Ecto neural progenitor cell (in vitro differentiated cells): ENCODE data around the gene WIPF3.

Experiments
- DNase-seq: peaks from one replicate; pipeline ENCODE4 v3.0.0-alpha.2; 2018; ENCODE audit warnings: low spot score

WIPF3 gene, protein sequence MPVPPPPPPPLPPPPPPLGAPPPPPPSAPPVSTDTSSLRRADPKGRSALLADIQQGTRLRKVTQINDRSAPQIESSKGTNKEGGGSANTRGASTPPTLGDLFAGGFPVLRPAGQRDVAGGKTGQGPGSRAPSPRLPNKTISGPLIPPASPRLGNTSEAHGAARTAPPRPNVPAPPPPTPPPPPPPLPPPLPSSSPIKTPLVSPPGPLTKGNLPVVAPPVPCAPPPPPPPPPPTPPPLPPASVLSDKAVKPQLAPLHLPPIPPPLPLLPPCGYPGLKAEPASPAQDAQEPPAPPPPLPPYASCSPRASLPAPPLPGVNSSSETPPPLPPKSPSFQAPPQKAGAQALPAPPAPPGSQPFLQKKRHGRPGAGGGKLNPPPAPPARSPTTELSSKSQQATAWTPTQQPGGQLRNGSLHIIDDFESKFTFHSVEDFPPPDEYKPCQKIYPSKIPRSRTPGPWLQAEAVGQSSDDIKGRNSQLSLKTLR

DNA sequence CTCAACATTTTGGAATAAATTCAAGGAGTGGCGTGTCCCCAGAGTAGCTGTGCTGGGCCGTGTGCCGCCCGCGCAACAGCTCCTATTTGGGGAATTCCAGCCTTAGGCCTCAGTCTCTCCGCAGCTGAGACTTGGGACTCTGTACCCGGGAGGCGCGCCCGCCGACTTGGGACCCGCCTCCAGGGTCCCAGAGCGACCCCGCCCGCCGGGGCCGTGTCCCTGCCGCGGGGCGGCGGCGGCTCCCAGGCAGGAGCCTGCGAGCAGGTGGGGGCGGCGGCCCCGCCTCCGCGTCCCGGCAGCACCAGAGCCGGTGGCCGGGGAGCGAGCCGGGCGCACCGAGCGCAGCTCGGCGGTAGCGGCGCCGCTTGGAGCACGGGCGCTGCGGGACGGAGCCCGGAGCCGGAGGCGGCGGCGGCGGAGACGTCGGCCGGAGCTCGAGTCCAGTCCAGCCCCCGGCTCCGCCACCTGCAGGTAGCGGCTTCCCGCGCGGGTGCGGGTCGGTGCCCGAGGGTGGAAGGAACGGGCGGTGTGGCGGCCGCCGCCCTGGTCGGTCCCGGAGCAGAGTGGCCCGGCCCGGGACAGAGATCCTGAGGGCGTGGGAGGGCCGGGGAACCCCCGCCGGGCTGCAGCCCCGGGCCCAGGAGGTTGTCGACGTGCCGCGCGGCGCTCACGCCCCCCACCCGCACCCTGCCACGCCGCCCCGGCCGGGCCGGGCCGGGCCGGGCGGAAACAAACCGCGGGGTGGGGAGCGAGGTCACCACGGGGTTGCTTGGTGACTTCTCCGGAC is at the start of gene WIPF3:
TSS of gene WIPF3 (plus strand) at position 301 of the 787 bp plus-strand sequence. CDS start 28,217 bp downstream, outside the sequence.
- peak; percentile 78 for DNase-seq

DNA sequence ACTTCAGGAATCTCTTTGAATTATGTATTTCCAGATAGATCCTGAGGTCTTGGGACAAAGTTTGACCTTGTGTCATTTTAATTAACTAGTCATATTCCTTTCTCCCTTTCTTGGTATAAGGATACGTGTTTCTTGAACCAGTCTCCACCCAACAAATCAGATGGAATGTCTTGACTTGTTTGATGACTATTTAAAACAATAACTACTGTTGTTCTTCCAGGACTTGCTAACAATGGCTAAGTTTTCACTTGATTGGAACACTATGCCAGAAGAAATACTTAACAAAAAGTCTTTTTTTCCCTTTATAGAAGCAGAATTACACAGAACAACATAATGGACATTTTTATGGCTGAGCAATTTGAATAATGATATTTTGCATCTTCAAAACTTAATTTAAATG is 43.0 kb upstream of the WIPF3 start:
- DNase-seq, result no peak

DNA sequence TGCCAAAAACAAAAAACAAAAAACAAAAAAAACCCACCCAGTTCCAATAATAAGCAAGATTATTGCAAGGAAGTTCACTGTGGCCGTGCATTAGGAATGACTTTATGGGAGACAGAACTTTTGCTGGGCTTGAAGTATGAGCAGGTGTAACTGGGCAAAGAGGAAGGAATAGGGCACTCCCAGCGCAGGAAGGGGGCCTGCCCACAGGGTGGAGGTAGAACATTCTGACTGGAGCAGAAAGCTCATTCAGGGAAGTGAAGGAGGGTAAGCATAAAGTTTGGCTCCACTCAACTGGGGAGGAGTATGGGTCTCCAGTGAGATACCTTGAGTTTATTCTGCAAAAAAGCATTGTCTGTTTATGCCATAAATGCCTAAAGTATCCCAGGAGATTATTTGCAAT is 42.1 kb upstream of the WIPF3 start:
- DNase-seq, result peak; percentile 52

DNA sequence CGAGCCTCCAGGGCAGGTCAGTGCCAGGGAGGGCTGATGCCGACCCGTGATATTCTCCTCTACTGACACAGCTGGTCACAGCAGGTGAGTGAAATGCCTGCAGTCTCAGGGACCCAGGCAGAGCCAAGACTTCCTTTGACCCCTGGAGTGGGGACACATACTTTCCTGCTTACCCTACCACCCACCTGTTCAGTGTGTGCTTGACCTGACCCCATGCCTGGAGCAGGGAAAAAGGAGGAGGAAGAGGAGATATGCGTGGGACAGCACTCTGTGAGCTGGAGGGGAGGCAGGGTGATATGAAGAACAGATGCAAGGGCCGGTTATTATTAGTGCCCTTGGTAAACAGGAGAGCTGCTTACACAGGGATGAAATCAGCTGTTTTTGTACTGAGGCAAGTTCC is 40.8 kb upstream of the WIPF3 start:
- no peak for DNase-seq

DNA sequence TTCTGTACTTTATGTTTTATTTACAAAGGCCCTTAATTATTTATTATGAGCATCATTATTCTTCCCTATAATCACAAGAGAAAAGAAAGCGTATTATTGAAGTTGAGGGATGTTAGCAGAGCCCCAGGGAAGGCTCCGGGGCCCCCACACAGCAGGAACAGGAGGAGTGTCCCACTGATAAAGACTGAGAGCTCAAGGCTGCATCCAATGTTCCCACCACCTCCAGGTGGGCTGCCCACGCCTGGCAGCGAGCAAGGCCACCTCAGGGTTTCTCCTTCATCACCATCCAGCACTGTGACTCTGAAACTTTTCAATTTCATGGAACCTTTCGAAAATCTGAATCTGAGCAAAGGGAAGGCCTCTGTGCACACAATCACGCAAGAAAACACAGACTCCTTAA is 35.9 kb upstream of the WIPF3 start:
- no peak for DNase-seq

DNA sequence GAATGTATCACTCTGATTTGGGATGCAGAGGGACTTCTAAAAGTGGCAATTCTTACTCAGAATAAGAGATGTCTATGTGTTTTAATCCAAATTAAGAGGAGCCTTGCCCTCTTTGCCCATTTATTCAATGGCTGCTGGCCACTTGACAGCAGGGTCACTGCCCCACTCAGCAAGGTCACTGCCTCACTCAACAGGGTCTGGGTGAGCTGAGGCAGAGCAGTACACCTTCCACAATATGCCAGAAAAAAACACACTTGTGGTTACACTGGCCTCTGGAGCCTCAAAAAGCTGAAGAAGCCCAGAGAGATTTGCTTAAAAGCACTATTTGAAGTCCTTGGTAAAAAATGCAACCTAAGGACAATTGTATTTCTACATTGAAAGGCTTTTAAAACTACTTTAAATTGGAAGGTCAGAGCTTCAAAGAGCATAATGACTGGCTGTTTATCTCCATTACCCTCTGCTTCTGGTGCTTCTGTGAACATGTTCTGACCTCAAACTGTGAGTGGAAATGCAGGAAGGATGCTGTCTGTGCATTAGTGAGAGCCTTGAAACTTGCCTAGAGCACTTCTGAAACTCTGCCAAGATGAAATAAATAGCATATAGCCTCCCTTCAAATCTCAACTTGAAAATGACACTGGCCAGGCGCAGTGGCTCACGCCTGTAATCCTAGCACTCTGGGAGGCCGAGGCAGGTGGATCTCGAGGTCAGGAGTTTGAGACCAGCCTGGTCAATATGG is 35.1 kb upstream of the WIPF3 start:
- DNase-seq, result no peak

DNA sequence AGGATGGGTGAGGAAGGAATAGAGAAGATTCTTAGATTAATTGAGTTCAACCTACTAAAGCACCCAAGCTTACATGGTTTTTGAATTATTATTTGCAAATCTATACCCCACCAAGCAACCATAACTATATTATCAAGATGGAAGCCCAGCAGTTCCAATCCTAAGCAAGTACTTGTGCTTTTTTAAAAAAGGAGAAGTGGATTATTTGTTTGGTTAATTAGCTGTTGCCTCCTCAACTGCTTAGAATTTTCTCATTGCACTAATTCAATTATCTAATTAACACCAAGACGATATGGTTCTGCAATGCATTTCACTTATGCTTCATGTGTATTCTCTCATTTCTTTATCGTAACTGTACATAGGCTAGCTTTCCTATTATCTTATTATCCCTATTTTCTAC is 27.3 kb upstream of the WIPF3 start:
- no peak for DNase-seq

DNA sequence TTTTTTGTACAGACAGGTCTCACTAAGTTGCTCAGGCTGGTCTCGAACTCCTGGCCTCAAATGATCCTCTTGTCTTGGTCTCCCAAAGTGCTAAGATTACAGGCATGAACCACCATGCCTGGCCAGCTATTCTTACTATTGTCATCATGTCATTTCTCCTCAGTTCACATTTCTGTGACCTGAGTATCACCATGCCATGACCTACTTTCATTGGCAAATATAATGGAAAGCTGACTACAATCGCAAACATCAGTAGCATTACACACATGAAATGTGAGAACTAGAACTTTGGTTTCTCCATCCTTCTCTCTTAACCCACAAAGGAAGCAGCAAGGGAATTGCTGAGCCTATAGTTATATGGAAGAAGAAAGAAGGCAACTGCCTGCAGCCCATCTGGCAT is 26.0 kb upstream of the WIPF3 start:
- DNase-seq, result no peak

DNA sequence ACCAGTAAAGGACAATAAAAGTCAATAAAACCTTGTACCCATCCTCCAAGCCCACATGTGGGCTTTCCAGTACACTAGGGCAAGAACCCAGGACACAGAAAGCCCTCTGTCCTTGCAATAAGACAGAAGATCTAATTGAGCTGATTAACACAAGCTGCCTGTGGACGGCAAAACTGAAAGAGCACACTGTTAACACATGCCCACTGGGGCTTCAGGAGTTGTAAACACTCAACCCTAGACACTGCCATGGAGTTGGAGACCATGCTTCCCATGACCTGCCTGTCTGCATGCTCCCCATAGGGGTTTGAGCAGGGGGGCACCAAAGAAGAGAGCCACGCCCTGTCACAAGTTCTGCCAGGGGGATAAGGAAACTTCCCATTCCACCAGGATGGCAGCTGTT is 22.6 kb upstream of the WIPF3 start:
- no peak for DNase-seq

DNA sequence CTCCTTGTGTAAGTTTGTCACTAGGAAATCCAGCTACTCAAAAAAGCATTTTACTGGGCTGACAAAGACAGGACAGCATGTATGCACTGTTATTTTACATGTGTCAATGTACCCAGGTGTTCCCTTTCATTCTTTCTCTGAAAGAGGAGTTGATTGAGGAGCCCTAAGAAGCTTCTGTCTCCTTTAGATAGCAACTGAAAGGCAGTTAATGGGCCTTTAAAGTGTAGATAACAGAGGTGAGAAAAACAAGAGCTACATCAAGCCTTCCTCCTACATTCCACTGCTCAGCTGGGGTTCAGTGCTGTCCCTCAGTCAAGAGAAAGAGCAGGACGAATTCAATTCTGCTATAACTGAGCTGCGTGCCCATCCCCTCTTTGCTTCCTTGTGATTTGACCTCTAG is 12.8 kb upstream of the WIPF3 start:
- DNase-seq, result no peak

DNA sequence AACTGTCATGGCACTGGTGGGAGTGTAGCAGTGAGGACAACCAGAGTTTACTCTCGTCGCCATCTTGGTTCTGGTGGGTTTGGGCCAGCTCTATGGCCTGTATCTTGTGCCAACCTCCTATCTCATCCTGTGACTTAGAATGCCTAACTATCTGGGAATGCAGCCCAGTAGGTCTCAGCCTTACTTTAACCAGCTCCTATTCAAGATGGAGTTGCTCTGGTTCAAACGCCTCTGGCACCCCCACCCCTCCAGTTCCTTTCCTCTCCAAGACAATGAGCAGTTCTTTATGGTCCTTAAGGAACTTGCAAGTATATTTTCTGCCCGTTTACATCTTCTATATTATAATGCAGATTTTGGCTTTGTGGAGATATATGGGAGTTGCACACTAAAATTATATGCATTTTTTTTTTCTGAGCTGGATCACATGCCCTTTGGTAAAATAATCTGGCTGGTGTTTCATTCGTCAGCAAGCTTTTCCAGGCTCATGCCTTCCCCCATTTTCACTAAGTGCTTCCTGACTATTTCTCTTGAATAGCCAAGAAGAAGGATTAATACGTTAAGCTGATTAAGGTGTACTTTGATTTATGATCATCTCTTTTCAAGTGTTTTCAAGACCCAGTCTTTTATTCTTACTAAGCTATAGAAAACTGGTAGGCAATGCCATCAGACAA is 11.2 kb upstream of the WIPF3 start:
- DNase-seq, result no peak

DNA sequence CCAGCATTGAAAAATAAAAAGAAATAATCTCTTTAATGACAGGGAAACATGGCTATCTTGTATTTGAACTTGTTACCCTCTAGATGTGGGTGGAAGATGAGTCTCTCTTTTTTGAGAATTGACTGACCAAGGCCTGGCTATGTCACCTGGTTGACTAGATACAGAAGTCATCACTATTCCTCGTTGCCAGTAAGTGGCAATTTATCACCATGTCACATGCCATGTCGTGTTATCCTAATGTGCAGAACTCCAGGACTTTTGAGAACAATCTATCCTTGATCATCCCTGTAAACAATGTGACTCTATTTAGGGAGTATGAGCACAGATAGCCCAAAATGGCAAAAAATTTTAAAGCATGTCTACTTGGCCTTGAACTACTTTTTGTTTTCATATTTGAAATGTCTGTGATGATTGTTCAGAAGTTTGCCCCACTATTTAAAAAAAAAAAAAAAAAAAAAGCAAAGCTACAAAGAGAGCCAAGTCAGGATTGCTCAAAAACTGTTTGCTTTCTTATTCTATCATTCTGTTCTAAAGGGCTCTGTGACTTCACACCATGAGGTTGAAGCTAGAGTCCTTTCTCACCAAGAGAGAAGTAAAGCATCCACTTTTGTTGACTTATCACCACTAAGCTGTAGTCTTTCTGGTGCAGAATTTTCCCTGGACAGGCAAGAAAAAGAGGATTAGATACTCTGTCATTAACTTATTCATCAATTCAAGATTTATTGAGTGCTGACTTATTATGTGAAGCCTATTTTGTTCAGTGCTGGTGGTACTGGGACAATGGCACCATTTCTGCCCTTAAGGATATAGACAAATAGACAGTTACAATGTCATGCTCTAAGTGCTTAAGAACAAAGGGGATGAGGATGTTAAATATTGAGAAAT is 10.4 kb upstream of the WIPF3 start:
- no peak for DNase-seq

DNA sequence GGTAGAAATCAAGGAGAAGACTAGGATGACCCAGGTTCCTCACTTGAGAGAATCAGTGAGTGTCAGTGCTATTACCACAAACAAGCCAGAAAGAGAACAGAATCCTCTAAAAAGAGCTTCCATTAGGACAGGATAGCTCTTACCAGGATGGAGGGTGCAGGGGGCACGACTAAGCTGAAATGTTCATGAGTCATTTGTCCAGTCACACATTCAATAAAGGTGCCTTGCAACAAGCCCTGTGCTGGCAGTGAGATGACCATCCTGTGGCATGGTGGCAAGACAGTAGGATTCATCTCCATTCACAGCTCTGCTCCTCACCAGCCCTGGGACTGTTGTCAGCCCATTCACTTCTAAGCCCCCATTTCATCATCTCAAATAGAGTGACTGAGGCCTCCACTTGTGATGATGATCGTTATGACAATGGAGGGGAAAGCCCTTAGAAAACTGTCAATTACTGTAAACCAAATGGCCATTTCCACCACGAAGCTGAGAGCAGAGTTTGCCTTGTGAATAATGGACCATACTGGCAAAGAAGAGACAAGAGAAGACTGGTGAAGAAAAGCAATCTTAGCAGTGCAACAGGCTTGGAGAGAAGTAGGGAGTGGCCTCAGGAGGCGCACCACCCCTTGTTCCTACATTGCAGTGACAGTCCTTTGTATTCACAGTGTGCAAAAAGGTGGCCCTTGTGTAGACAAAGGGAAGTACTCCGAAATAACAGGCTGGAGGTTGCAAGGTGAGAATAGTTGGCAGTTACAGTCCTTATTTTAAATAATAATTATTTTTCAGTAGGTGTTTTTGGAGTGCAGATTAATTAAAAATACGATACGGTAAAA is 9.0 kb upstream of the WIPF3 start:
- DNase-seq, result no peak

DNA sequence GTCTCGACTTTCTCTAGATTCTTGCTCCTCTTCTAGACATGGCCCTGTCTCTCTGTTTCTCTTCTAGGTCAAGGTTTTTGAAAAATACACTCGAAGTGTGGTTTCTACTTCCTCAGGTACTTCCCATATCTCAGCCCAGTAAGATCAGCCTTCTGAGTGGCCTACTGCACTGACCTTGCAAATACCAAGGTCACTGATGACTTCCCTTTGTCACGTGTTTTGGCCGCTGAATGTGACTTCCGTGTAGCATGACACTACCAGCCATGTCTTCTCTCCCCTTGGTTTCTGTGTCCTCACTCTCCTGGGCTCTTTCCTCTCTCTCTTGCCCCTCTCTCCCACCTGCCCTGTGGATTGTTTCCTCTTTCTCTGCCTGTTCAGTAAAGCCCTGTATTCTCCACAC is 7.9 kb upstream of the WIPF3 start:
- DNase-seq, result no peak

DNA sequence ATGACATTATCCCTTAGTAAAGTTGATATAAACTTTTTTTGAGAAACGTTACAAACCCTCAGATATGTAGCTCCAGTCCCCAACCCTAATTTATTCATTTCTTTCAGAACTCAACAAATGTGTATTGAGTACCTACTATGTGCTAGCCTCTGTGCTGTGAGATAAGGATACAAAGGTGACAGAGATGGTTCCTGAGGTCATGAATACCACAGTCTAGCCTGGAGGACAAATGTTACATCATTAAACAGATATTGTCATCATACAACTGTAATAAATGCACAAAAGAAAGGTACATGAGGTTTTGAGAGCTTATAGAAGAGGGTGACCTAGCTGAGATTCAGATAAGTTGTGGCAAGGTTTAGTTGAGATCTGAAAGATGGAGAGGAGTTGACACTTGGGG is 4.4 kb upstream of the WIPF3 start:
- no peak for DNase-seq

DNA sequence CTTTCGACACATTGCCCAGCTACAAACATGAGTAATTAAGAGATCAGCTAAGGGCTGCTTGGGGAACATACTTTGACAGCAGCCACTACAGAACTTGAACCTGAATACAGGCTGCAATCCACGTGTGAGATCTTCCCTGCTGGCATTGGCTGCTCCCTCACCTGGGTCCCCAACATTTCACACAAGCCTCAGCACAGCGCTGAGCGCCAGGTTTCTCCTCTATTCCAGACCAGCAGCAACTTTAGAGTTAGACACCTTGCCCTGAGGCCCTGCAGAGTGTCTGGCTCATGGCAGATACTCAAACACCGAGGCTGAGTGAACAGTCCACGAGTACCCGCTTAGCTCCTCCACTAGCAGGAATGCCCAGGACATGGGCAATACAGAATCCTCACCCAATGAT is 1.3 kb upstream of the WIPF3 start:
- no peak for DNase-seq

DNA sequence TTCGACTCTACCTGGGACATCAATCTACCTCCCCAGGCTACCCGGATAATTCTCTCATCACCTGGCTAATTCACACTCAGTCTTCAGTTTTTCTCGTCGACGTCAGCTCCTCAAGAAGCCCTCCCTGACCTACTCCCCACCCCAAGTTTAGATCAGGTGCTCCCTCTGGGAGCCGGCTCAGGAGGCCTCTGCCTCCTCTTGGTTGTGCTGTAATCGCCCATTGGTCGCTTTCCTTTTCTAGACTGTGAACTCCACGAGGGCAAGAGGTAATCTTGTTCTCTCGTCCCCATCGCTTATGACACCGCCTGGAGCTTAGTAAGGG is 461 bp upstream of the WIPF3 start:
- no peak for DNase-seq

DNA sequence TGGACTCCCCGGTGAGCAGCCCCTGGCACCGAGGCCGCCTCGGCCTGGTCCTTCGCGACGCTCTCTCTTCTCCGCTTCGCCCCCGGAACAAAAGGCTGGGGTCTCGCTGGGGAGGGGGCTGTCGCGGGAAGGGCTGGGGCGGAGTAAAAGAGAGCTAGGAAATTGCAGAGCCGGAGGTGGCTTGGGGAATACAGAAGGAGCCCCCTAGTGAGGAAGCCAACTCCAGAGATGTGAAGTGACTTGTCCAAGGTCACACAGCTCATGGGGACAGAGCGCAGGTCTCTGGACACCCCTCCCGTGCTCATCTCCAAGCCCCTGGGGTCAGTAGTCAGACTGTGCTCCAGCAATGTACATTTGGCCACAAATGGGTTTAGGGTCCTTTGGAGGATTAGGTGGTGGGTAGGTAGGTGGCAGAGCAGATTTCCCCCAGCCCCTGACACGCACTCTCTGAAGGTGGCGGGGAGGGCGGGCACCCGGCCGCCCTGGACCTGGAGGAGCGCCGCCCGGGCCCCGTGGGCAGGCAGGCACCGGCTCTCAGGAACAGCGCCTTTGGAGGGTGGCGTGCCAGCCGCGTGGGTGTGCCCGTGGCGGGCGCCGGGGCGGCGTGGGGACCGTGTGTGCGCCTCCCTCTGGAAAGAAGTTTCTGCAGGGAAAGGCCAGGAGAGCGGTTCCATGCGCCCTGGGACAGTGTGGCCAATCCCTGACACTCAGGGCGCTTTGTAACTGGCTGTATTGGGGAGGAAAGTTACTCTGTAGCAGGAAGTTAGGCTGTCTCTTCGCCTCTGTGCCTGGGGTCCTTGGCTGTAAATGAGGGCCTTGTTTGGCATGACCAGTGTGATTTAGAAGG is 910 bp downstream of the WIPF3 start:
- peak; percentile 74 for DNase-seq

DNA sequence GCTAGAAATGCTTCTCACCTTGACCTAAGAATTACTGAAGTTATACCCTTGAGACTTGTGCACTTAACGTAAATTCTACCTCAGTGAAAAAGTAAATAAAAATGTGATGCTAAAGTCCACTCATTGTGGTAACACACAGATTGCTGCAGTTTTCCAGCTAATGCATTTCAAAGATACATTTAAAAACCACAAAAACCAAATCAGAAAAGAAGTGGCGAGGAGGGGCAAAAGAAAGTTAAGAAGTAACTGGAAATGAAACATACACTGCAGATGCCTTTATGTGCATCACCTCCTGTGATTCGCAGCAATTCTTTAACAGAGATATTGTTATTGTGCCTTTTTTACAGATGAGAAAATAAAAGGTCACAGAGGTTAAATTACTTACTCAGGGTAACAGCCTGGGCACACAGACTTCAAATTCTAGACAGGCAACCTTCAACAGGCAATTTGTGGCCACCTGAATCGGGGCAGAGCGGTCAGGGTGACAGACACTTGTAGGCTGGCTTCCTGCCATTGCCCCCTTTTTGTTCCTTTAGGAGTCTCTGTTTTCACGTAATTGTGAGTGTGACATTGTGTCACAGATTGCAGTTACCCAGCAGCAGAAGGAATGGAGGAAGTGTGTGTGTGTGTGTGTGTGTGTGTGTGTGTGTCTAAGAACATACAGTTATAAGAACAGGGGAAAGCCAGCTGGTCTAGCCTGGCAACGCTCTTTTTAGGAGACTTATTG is 1.9 kb downstream of the WIPF3 start:
- DNase-seq, result no peak
